Activated naive CD4-positive, alpha-beta T cell treated with anti-CD3 and anti-CD28 coated beads, Interleukin-2, amount 50 U/mL, for 24 hours (primary cell): ENCODE data around the gene APBB1IP.

Experiments used
- H3K27ac Mint-ChIP-seq: one replicate; pipeline ENCODE4 v1.8.0; 2021; ENCODE audit warnings: mild to moderate bottlenecking, mixed read lengths
- H3K27me3 Mint-ChIP-seq: one replicate; pipeline ENCODE4 v1.8.0; 2021; ENCODE audit warnings: mixed read lengths
- H3K36me3 Mint-ChIP-seq: one replicate; pipeline ENCODE4 v1.8.0; 2021; ENCODE audit warnings: mixed read lengths
- H3K4me1 Mint-ChIP-seq: one replicate; pipeline ENCODE4 v1.8.0; 2021; ENCODE audit warnings: mixed read lengths
- H3K4me3 Mint-ChIP-seq: one replicate; pipeline ENCODE4 v1.8.0; 2021; ENCODE audit warnings: mild to moderate bottlenecking, mixed read lengths
- H3K9me3 Mint-ChIP-seq: one replicate; pipeline ENCODE4 v1.8.0; 2021; ENCODE audit warnings: mixed read lengths

APBB1IP gene

GRCh38 chr10:26505491-26505890, 67.3 kb downstream of the APBB1IP start:
- Mint-ChIP-seq H3K36me3 (peaks cover 44% of the 10 kb centered on the region), H3K27ac (peak overlapping the region; percentile 36), H3K4me3 (no peak overlapping the region), H3K9me3 (no peaks in the 10 kb centered on the region), H3K4me1 (peaks cover 51% of the 10 kb centered on the region), H3K27me3 (no peaks in the 10 kb centered on the region)

- peaks cover 46% of the 10 kb centered on the region for H3K4me1 Mint-ChIP-seq
- no peak overlapping the region for H3K4me3 Mint-ChIP-seq
- peaks cover 45% of the 10 kb centered on the region for H3K36me3 Mint-ChIP-seq
- H3K9me3 Mint-ChIP-seq = no peaks in the 10 kb centered on the region
- H3K27me3 Mint-ChIP-seq = no peaks in the 10 kb centered on the region
- H3K27ac Mint-ChIP-seq = peak overlapping the region; percentile 72
Measured at GRCh38 chr10:26506736-26507135, 68.6 kb downstream of the APBB1IP start.

- H3K36me3 Mint-ChIP-seq = peaks cover 46% of the 10 kb centered on the region
- peaks cover 46% of the 10 kb centered on the region for H3K4me1 Mint-ChIP-seq
- no peak overlapping the region for H3K4me3 Mint-ChIP-seq
- H3K27me3 Mint-ChIP-seq = no peaks in the 10 kb centered on the region
- H3K27ac Mint-ChIP-seq = peak overlapping the region; percentile 72
- no peaks in the 10 kb centered on the region for H3K9me3 Mint-ChIP-seq
Measured at GRCh38 chr10:26507441-26507840, 69.3 kb downstream of the APBB1IP start.

- Mint-ChIP-seq H3K36me3 (peaks cover 50% of the 10 kb centered on the region), H3K9me3 (no peaks in the 10 kb centered on the region), H3K27me3 (no peaks in the 10 kb centered on the region), H3K27ac (peak overlapping the region; percentile 13), H3K4me3 (no peak overlapping the region), H3K4me1 (peaks cover 43% of the 10 kb centered on the region)
Measured at GRCh38 chr10:26508016-26508415, 69.9 kb downstream of the APBB1IP start.

GRCh38 chr10:26509307-26509706, 71.2 kb downstream of the APBB1IP start:
- Mint-ChIP-seq H3K4me1 (peaks cover 41% of the 10 kb centered on the region), H3K27me3 (no peaks in the 10 kb centered on the region), H3K9me3 (no peaks in the 10 kb centered on the region), H3K4me3 (no peak overlapping the region), H3K27ac (peak overlapping the region; percentile 26), H3K36me3 (peaks cover 57% of the 10 kb centered on the region)

GRCh38 chr10:26513101-26513500, 75.0 kb downstream of the APBB1IP start:
- H3K36me3 Mint-ChIP-seq = peaks cover 52% of the 10 kb centered on the region
- H3K4me3 Mint-ChIP-seq = no peak overlapping the region
- no peak overlapping the region for H3K27ac Mint-ChIP-seq
- no peaks in the 10 kb centered on the region for H3K9me3 Mint-ChIP-seq
- H3K4me1 Mint-ChIP-seq = peaks cover 20% of the 10 kb centered on the region
- H3K27me3 Mint-ChIP-seq = no peaks in the 10 kb centered on the region

- Mint-ChIP-seq H3K4me1 (peaks cover 23% of the 10 kb centered on the region), H3K27me3 (no peaks in the 10 kb centered on the region), H3K9me3 (no peaks in the 10 kb centered on the region), H3K36me3 (peaks cover 52% of the 10 kb centered on the region), H3K4me3 (no peak overlapping the region), H3K27ac (no peak overlapping the region)
Measured at GRCh38 chr10:26516540-26517101, 78.5 kb downstream of the APBB1IP start.

GRCh38 chr10:26517141-26517867, 79.2 kb downstream of the APBB1IP start:
- Mint-ChIP-seq H3K36me3 (peaks cover 55% of the 10 kb centered on the region), H3K27me3 (no peaks in the 10 kb centered on the region), H3K27ac (peak overlapping the region; percentile 8), H3K9me3 (no peaks in the 10 kb centered on the region), H3K4me1 (peaks cover 27% of the 10 kb centered on the region), H3K4me3 (no peak overlapping the region)

GRCh38 chr10:26519803-26520202, 81.7 kb downstream of the APBB1IP start:
- Mint-ChIP-seq H3K4me1 (peaks cover 32% of the 10 kb centered on the region), H3K9me3 (no peaks in the 10 kb centered on the region), H3K4me3 (no peak overlapping the region), H3K27ac (peak overlapping the region; percentile 41), H3K27me3 (no peaks in the 10 kb centered on the region), H3K36me3 (peaks cover 47% of the 10 kb centered on the region)

- Mint-ChIP-seq H3K4me1 (peaks cover 37% of the 10 kb centered on the region), H3K36me3 (peaks cover 42% of the 10 kb centered on the region), H3K9me3 (no peaks in the 10 kb centered on the region), H3K27me3 (no peaks in the 10 kb centered on the region), H3K27ac (no peak overlapping the region), H3K4me3 (no peak overlapping the region)
Measured at GRCh38 chr10:26520575-26520974, 82.4 kb downstream of the APBB1IP start.

- peaks cover 38% of the 10 kb centered on the region for H3K4me1 Mint-ChIP-seq
- H3K36me3 Mint-ChIP-seq = peaks cover 34% of the 10 kb centered on the region
- H3K9me3 Mint-ChIP-seq = no peaks in the 10 kb centered on the region
- H3K4me3 Mint-ChIP-seq = no peak overlapping the region
- no peaks in the 10 kb centered on the region for H3K27me3 Mint-ChIP-seq
- peak overlapping the region; percentile 26 for H3K27ac Mint-ChIP-seq
Measured at GRCh38 chr10:26524161-26524896, 86.2 kb downstream of the APBB1IP start.

GRCh38 chr10:26525586-26525985, 87.4 kb downstream of the APBB1IP start:
- Mint-ChIP-seq H3K27me3 (no peaks in the 10 kb centered on the region), H3K9me3 (no peaks in the 10 kb centered on the region), H3K4me1 (peaks cover 25% of the 10 kb centered on the region), H3K4me3 (no peak overlapping the region), H3K36me3 (peaks cover 24% of the 10 kb centered on the region), H3K27ac (peak overlapping the region; percentile 48)

GRCh38 chr10:26527018-26527417, 88.9 kb downstream of the APBB1IP start:
- Mint-ChIP-seq H3K4me3 (no peak overlapping the region), H3K27me3 (no peaks in the 10 kb centered on the region), H3K4me1 (peaks cover 25% of the 10 kb centered on the region), H3K27ac (peak overlapping the region; percentile 62), H3K36me3 (peaks cover 25% of the 10 kb centered on the region), H3K9me3 (no peaks in the 10 kb centered on the region)

GRCh38 chr10:26528048-26528447, 89.9 kb downstream of the APBB1IP start:
- Mint-ChIP-seq H3K4me1 (peaks cover 21% of the 10 kb centered on the region), H3K4me3 (no peak overlapping the region), H3K36me3 (peaks cover 22% of the 10 kb centered on the region), H3K27me3 (no peaks in the 10 kb centered on the region), H3K27ac (peak overlapping the region; percentile 39), H3K9me3 (no peaks in the 10 kb centered on the region)

- H3K36me3 Mint-ChIP-seq = peaks cover 28% of the 10 kb centered on the region
- no peaks in the 10 kb centered on the region for H3K27me3 Mint-ChIP-seq
- no peak overlapping the region for H3K4me3 Mint-ChIP-seq
- H3K27ac Mint-ChIP-seq = peak overlapping the region; percentile 30
- peaks cover 21% of the 10 kb centered on the region for H3K4me1 Mint-ChIP-seq
- H3K9me3 Mint-ChIP-seq = no peaks in the 10 kb centered on the region
Measured at GRCh38 chr10:26528715-26529393, 90.7 kb downstream of the APBB1IP start.
